Astrocyte of the cerebellum (primary cell): Measurements from ENCODE around the gene ADRB2.

Experiments used
- DNase-seq: peaks from one replicate; pipeline ENCODE4 v3.0.0-alpha.2; 2011; ENCODE audit warnings: low read depth
- H3K4me3 ChIP-seq: 2 replicates; pipeline ENCODE4 v1.5.1; 2011; ENCODE audit warnings: mild to moderate bottlenecking, low read depth, low read length, moderate library complexity
- CTCF ChIP-seq: IDR thresholded peaks from 2 replicates; pipeline ENCODE4 v1.5.1; 2012; ENCODE audit warnings: low read length, low read depth, moderate library complexity, mild to moderate bottlenecking; ENCODE audit errors: missing control alignments
- in situ Hi-C: cut with HindIII; loops from 2 replicates; pipeline ENCODE4 v1.10.0; 2017; ENCODE audit warnings: low sequenced_read_pairs

Gene ADRB2

GRCh38 chr5:148831590-148832565, 5.5 kb downstream of the ADRB2 start:
- H3K4me3 ChIP-seq = no peak overlapping the region
- in situ Hi-C loops = loop anchor here (5.0 kb wide), 1 partner anchor 35 kb away; no protein-coding TSS in a partner anchor
- TF ChIP-seq CTCF = no peak
- DNase-seq = no peak

GRCh38 chr5:148833122-148833521, 6.7 kb downstream of the ADRB2 start:
- H3K4me3 ChIP-seq = no peak overlapping the region
- no peak for DNase-seq
- TF ChIP-seq CTCF = no peak
- in situ Hi-C loops = loop anchor here (5.0 kb wide), 1 partner anchor 34 kb away; no protein-coding TSS in a partner anchor

GRCh38 chr5:148833925-148834324, 7.5 kb downstream of the ADRB2 start:
- in situ Hi-C loops = loop anchor here (5.0 kb wide), 1 partner anchor 33 kb away; no protein-coding TSS in a partner anchor
- no peak overlapping the region for H3K4me3 ChIP-seq
- no peak for TF ChIP-seq CTCF
- no peak for DNase-seq

- no peak for TF ChIP-seq CTCF
- in situ Hi-C loops = loop anchor here (5.0 kb wide), 1 partner anchor 33 kb away; no protein-coding TSS in a partner anchor
- no peak for DNase-seq
- H3K4me3 ChIP-seq = no peak overlapping the region
These were observed 8.3 kb downstream of the ADRB2 start for GRCh38 chr5:148834689-148835088.

GRCh38 chr5:148836272-148837250, 10.2 kb downstream of the ADRB2 start:
- in situ Hi-C loops = no loop called here
- DNase-seq = no peak
- TF ChIP-seq CTCF = no peak
- H3K4me3 ChIP-seq = no peak overlapping the region

- no peak for DNase-seq
- no peak overlapping the region for H3K4me3 ChIP-seq
- in situ Hi-C loops = no loop called here
- no peak for TF ChIP-seq CTCF
These were observed 11.0 kb downstream of the ADRB2 start for GRCh38 chr5:148837383-148837782.
